HFFc6 (cell line): ENCODE results near the gene MCM9. TPM values are rescaled to one million over a fixed set of nuclear protein-coding genes. Genes with fewer than 3 reads are reported as not detected.

Experiments
- DNase-seq: peaks from one replicate; pipeline ENCODE4 v3.0.0-alpha.2; 2018
- H3K27ac Mint-ChIP-seq: 2 replicates; pipeline ENCODE4 v1.8.0; 2020; ENCODE audit warnings: mild to moderate bottlenecking, mixed read lengths
- H3K27me3 Mint-ChIP-seq: 2 replicates; pipeline ENCODE4 v1.8.0; 2021; ENCODE audit warnings: mild to moderate bottlenecking, moderate library complexity, mixed read lengths; ENCODE audit not compliant: insufficient read depth
- H3K36me3 Mint-ChIP-seq: 2 replicates; pipeline ENCODE4 v1.8.0; 2021; ENCODE audit warnings: low read depth, mixed read lengths
- H3K4me1 Mint-ChIP-seq: 2 replicates; pipeline ENCODE4 v1.8.0; 2020; ENCODE audit warnings: low read depth, mixed read lengths
- H3K4me3 Mint-ChIP-seq: 2 replicates; pipeline ENCODE4 v1.8.0; 2020; ENCODE audit warnings: mild to moderate bottlenecking, moderate library complexity, mixed read lengths
- H3K9me3 Mint-ChIP-seq: 2 replicates; pipeline ENCODE4 v1.8.0; 2020; ENCODE audit warnings: mild to moderate bottlenecking, mixed read lengths
- total RNA-seq, 6 experiments: library from RNA; stranded (reverse); fragmentation: NEBNext Ultra II Directional; extraction: Animal tissue kit (Norgen Biotek cat#: 25700); gene quantifications; 2 replicates in 1 of 6; 3 replicates in 5 of 6; pipeline ENCODE4 v1.2.3, GENCODE V29; 2021
- TF ChIP-seq, protein P1 (sequence below): fragments of 200-600 bp; sonication (generic); IDR thresholded peaks from 2 replicates; pipeline ENCODE4 v1.5.0; 2021; ENCODE audit warnings: antibody characterized with exemption, mild to moderate bottlenecking

The MCM9 gene
- total RNA-seq, 6 experiments from 2014 or later = 4.6 to 5.7 (median 5.0) TPM

DNA sequence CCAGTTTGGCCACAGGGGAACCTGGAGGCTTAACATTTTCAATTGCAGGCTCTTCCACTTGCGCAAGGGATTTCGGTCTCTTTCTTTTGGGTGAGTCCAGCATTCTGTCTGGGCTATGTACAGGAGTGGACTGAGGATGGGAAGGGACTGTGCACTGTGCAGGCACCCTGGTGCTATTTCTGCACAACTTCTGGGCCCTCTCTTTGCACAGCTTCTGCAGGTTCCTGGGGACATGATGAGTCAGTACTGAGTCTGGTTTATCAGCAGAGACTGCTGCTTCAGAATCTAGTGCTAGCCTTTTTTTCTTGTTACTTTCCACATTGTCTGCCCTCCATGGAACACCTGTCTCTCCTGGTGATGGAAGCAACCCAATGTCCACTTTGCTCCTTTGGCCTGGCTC is 119.5 kb downstream of the MCM9 start:
- no peaks in the 10 kb centered on the region for H3K9me3 Mint-ChIP-seq
- no peak overlapping the region for H3K27ac Mint-ChIP-seq
- no peak overlapping the region for H3K4me3 Mint-ChIP-seq
- peaks cover 32% of the 10 kb centered on the region for H3K4me1 Mint-ChIP-seq
- H3K27me3 Mint-ChIP-seq = no peaks in the 10 kb centered on the region
- peaks cover 4% of the 10 kb centered on the region for H3K36me3 Mint-ChIP-seq
- TF ChIP-seq, protein P1, sequence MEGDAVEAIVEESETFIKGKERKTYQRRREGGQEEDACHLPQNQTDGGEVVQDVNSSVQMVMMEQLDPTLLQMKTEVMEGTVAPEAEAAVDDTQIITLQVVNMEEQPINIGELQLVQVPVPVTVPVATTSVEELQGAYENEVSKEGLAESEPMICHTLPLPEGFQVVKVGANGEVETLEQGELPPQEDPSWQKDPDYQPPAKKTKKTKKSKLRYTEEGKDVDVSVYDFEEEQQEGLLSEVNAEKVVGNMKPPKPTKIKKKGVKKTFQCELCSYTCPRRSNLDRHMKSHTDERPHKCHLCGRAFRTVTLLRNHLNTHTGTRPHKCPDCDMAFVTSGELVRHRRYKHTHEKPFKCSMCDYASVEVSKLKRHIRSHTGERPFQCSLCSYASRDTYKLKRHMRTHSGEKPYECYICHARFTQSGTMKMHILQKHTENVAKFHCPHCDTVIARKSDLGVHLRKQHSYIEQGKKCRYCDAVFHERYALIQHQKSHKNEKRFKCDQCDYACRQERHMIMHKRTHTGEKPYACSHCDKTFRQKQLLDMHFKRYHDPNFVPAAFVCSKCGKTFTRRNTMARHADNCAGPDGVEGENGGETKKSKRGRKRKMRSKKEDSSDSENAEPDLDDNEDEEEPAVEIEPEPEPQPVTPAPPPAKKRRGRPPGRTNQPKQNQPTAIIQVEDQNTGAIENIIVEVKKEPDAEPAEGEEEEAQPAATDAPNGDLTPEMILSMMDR = no peak
- no peak for DNase-seq

DNA sequence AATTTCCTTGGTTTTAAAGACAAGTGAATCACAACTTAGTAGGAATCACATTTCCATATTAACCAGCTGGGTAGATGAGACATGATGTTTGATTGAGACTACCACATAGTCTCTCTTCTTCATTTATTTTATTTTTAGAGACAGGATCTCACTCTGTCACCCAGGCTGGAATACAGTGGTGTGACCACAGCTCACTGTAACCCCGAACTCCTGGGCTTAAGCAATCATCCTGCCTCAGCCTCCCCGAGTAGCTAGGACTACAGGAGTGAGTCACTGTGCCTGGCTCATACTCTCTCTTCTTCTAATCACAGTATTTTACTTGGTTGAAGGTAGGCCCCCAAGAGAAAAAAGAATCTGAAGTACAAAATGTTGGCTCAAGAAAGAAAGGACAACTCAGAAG is 121.2 kb downstream of the MCM9 start:
- Mint-ChIP-seq H3K4me1 (peaks cover 32% of the 10 kb centered on the region), H3K4me3 (0 out of 2 replicates have a peak overlapping the region, but pooled peaks have one; percentile 5), H3K27ac (peak overlapping the region; percentile 60), H3K9me3 (no peaks in the 10 kb centered on the region), H3K27me3 (no peaks in the 10 kb centered on the region), H3K36me3 (no peaks in the 10 kb centered on the region)
- peak; percentile 21 for DNase-seq
- TF ChIP-seq, protein P1 = no peak

DNA sequence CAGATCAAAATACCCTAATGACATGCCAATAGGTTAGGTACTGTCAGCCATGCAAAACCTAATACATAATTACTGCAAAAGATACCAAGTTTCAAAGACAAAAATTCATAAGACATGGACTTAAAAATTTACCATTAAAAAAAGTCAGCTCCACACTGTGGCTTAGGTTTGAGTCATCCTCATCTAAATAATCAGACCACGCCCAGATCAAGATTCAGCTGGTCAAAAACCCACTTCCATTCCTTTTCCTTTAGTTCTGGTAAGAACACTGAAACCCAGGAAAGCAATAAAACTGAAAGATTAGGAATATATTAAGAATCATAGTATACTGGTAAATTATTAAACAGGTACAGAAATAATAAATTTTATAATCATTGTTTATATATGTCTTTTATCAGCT is 122.0 kb downstream of the MCM9 start:
- TF ChIP-seq, protein P1 = no peak
- peaks cover 32% of the 10 kb centered on the region for H3K4me1 Mint-ChIP-seq
- H3K4me3 Mint-ChIP-seq = no peak overlapping the region
- H3K27ac Mint-ChIP-seq = no peak overlapping the region
- DNase-seq = peak; percentile 28
- H3K27me3 Mint-ChIP-seq = no peaks in the 10 kb centered on the region
- no peaks in the 10 kb centered on the region for H3K36me3 Mint-ChIP-seq
- H3K9me3 Mint-ChIP-seq = no peaks in the 10 kb centered on the region

DNA sequence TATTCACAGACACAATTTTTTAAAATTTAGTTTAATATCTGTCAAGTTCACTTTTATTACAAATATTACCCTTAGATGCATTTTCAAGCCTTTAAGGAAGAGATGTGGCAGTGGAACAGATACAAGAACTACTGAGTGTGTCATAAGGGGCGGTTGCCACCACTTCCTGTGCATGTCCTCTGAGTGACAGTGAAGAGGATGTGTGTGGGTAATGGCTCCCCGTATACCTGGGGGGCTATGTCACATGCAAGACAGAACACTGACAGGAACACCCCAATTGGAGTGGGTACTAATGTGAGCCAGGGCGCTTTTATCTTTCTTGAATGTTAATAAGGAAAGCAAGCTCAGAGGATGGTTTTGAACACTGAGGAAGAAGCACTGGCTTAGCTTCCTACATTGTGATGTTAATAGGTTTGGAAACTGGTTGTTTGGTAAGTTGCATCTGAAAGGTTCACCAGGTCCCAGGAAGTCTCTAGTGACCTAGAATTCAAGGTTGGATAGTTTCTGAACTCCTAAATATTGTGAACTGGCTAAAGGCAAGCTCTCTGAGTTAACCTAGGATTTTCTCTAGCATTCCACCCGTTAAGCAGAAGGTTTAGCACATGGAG is 124.4 kb downstream of the MCM9 start:
- H3K9me3 Mint-ChIP-seq = no peaks in the 10 kb centered on the region
- H3K36me3 Mint-ChIP-seq = no peaks in the 10 kb centered on the region
- TF ChIP-seq, protein P1 = no peak
- H3K27ac Mint-ChIP-seq = no peak overlapping the region
- H3K4me3 Mint-ChIP-seq = no peak overlapping the region
- peaks cover 25% of the 10 kb centered on the region for H3K4me1 Mint-ChIP-seq
- DNase-seq = no peak
- H3K27me3 Mint-ChIP-seq = no peaks in the 10 kb centered on the region; the same call in 1 of the 2 replicates

DNA sequence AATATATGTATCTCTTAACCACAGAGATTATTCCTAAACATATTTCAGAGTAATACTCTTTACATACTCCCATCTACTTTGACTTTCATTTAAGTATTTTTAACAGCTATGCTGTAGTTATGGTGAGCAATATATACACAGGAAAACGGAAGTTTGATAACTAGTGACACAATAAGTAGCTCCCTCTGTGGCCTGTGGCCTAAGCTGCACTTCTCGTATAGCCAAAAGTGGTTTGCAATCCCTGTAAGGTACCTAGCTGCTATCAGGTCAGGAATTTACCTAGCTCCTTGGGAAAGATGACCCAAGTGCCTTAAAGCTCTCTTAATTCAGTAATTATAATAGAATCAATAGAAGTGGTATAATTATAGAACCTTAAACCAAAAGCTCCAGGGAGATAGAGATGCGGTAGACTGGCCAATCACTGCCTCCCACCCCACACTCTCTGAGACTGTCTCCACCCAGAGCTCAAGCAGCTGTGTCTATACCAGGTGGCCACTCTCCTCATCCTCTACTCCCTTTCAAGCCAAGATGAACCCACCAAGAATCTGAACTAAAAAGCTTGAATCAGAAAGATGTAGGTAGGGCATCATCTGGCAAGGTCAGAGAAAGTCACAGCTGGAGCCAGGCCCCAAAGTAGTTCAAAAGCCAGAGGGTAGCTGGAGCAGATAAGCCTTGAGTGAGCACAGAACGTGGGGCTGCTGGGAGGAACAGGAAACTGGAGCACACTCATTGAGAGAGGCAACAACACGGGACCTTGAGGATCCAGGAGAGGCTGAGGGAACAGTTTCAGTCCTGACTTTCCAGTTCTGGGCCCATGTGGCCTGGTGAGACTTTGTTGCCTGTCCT is 125.9 kb downstream of the MCM9 start:
- Mint-ChIP-seq H3K9me3 (no peaks in the 10 kb centered on the region), H3K36me3 (no peaks in the 10 kb centered on the region), H3K4me1 (peaks cover 20% of the 10 kb centered on the region), H3K27me3 (no peaks in the 10 kb centered on the region; the same call in 1 of the 2 replicates), H3K27ac (no peak overlapping the region), H3K4me3 (no peak overlapping the region)
- TF ChIP-seq, protein P1 = no peak
- no peak for DNase-seq
